Sigmoid colon (tissue), 4 donors: ENCODE measurements around the gene KLHL2.

ENCODE experiments used
- CTCF ChIP-seq, 4 experiments: fragments of 450-650 bp in 3 of 4; fragments of 200-600 bp in 1 of 4; IDR thresholded peaks; one replicate each; pipeline ENCODE4 v1.5.1; 2016 to 2019; ENCODE audit warnings: antibody characterized with exemption in 4 of 4, mild to moderate bottlenecking in 3 of 4, moderate library complexity in 2 of 4
- POLR2AphosphoS5 ChIP-seq, 4 donors: sonication (generic); formaldehyde crosslinking; IDR thresholded peaks; one replicate each; pipeline ENCODE4 v1.6.1; 2017; ENCODE audit warnings: antibody characterized with exemption in 4 of 4

GRCh38 chr4:165324236-165324917, 117.0 kb downstream of the KLHL2 start:
- no peak for TF ChIP-seq POLR2AphosphoS5 (IDR thresholded peaks at IDR 0.05)
- no peak for TF ChIP-seq CTCF (IDR thresholded peaks at IDR 0.05)
